ENCODE measurements around the gene ELP4.

DNA sequence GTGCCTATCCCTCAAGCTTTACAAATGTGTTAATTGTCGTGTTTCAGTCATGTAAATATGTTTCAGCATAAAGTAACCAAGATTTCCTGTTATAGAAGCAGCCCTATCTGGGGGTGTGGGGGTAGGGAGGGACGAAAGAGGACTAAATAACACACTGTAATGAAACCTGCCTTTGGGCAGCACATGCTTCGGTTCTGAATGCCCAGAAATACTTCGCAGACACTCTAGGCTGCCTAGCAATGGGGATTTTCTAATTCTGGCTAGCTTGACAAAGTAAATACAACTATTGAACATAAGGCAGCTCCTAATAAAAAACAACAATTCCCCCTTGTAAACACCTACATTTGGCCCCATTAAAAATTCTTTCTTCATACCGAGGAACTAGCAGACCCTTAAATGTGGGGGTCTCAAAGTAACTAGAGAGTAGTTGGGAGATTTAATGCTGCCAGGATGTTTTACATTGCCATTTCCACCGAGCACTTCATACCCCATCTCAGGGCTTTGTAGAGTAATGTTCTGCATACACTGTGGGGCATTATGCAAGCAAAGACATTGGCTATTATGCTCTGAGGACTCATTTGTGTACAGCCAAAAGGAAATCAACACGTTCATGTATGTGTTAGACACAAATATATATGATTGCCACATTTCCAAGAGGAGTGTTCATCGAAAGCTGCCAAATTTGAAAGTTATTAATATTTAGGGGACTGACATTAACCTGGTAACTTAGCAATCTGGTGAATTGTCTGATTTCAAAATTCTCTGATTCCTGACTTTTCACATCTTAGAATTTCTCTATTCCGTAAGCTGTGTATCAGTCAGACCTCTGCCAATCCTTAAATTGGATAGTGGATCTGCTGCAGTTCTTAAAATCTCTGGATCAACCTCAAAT lies 259.4 kb downstream of the ELP4 start:
- TF ChIP-seq EP300 (IDR thresholded peaks at IDR 0.05) (no peak), KDM1A (IDR thresholded peaks at IDR 0.05; ENCODE audit: low read depth) (no peak)
- TF ChIP-seq, protein P1, sequence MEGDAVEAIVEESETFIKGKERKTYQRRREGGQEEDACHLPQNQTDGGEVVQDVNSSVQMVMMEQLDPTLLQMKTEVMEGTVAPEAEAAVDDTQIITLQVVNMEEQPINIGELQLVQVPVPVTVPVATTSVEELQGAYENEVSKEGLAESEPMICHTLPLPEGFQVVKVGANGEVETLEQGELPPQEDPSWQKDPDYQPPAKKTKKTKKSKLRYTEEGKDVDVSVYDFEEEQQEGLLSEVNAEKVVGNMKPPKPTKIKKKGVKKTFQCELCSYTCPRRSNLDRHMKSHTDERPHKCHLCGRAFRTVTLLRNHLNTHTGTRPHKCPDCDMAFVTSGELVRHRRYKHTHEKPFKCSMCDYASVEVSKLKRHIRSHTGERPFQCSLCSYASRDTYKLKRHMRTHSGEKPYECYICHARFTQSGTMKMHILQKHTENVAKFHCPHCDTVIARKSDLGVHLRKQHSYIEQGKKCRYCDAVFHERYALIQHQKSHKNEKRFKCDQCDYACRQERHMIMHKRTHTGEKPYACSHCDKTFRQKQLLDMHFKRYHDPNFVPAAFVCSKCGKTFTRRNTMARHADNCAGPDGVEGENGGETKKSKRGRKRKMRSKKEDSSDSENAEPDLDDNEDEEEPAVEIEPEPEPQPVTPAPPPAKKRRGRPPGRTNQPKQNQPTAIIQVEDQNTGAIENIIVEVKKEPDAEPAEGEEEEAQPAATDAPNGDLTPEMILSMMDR (IDR thresholded peaks at IDR 0.05) = no peak

Measured in A549 (cell line).